ENCODE measurements around the gene DIS3L2.

The DIS3L2 gene

GRCh38 chr2:232076272-232076671, 114.8 kb downstream of the DIS3L2 start:
- Histone ChIP-seq H3K27me3 (ENCODE audit: control insufficient read depth in 1 of 2, insufficient read depth in 2 of 2, low read length in 2 of 2) (no peaks in the 10 kb centered on the region), H3K9me3 (ENCODE audit: control insufficient read depth in 1 of 2, low read length in 2 of 2) (no peaks in the 10 kb centered on the region), H3K4me3 (ENCODE audit: low read depth in 1 of 2, low read length in 2 of 2) (no peak overlapping the region), H3K4me1 (ENCODE audit: control insufficient read depth in 1 of 2, insufficient read depth in 2 of 2, low read length in 2 of 2) (no peaks in the 10 kb centered on the region), H3K27ac (ENCODE audit: low read depth, low read length) (no peak overlapping the region), H3K9ac (ENCODE audit: low read depth in 1 of 2, low read length in 2 of 2) (no peak overlapping the region), H3K36me3 (ENCODE audit: control insufficient read depth in 1 of 2, insufficient read depth in 2 of 2, low read length in 2 of 2) (no peaks in the 10 kb centered on the region)

GRCh38 chr2:232076736-232077135, 115.2 kb downstream of the DIS3L2 start:
- H3K27ac ChIP-seq (ENCODE audit: low read depth, low read length) = no peak overlapping the region

GRCh38 chr2:232085164-232085563, 123.7 kb downstream of the DIS3L2 start:
- Histone ChIP-seq H3K4me1 (ENCODE audit: control insufficient read depth in 1 of 2, insufficient read depth in 2 of 2, low read length in 2 of 2) (peaks cover 0 to 4% of the 10 kb centered on the region in 2 donors), H3K27me3 (ENCODE audit: control insufficient read depth in 1 of 2, insufficient read depth in 2 of 2, low read length in 2 of 2) (no peaks in the 10 kb centered on the region), H3K27ac (ENCODE audit: low read depth, low read length) (no peak overlapping the region), H3K9me3 (ENCODE audit: control insufficient read depth in 1 of 2, low read length in 2 of 2) (peaks cover 0 to 9% of the 10 kb centered on the region in 2 donors), H3K4me3 (ENCODE audit: low read depth in 1 of 2, low read length in 2 of 2) (no peak overlapping the region), H3K9ac (ENCODE audit: low read depth in 1 of 2, low read length in 2 of 2) (no peak overlapping the region), H3K36me3 (ENCODE audit: control insufficient read depth in 1 of 2, insufficient read depth in 2 of 2, low read length in 2 of 2) (peaks cover 6 to 8% of the 10 kb centered on the region in 2 donors)

More at GRCh38 chr2:232076736-232077135, 115.2 kb downstream of the DIS3L2 start:
- H3K36me3 ChIP-seq (ENCODE audit: control insufficient read depth in 1 of 2, insufficient read depth in 2 of 2, low read length in 2 of 2) = no peaks in the 10 kb centered on the region
- no peak overlapping the region for H3K9ac ChIP-seq (ENCODE audit: low read depth in 1 of 2, low read length in 2 of 2)
- no peaks in the 10 kb centered on the region for H3K27me3 ChIP-seq (ENCODE audit: control insufficient read depth in 1 of 2, insufficient read depth in 2 of 2, low read length in 2 of 2)
- no peaks in the 10 kb centered on the region for H3K4me1 ChIP-seq (ENCODE audit: control insufficient read depth in 1 of 2, insufficient read depth in 2 of 2, low read length in 2 of 2)
- no peaks in the 10 kb centered on the region for H3K9me3 ChIP-seq (ENCODE audit: control insufficient read depth in 1 of 2, low read length in 2 of 2)
- H3K4me3 ChIP-seq (ENCODE audit: low read depth in 1 of 2, low read length in 2 of 2) = no peak overlapping the region

- H3K9me3 ChIP-seq (ENCODE audit: control insufficient read depth in 1 of 2, low read length in 2 of 2) = peaks cover 0 to 9% of the 10 kb centered on the region in 2 donors
- no peak overlapping the region for H3K9ac ChIP-seq (ENCODE audit: low read depth in 1 of 2, low read length in 2 of 2)
- H3K4me3 ChIP-seq (ENCODE audit: low read depth in 1 of 2, low read length in 2 of 2) = no peak overlapping the region
- H3K4me1 ChIP-seq (ENCODE audit: control insufficient read depth in 1 of 2, insufficient read depth in 2 of 2, low read length in 2 of 2) = peaks cover 0 to 4% of the 10 kb centered on the region in 2 donors
- no peaks in the 10 kb centered on the region for H3K27me3 ChIP-seq (ENCODE audit: control insufficient read depth in 1 of 2, insufficient read depth in 2 of 2, low read length in 2 of 2)
- H3K36me3 ChIP-seq (ENCODE audit: control insufficient read depth in 1 of 2, insufficient read depth in 2 of 2, low read length in 2 of 2) = peaks cover 6 to 8% of the 10 kb centered on the region in 2 donors
- H3K27ac ChIP-seq (ENCODE audit: low read depth, low read length) = no peak overlapping the region
Measured at GRCh38 chr2:232085826-232086425, 124.4 kb downstream of the DIS3L2 start.

GRCh38 chr2:232088771-232089170, 127.3 kb downstream of the DIS3L2 start:
- no peak overlapping the region for H3K4me3 ChIP-seq (ENCODE audit: low read depth in 1 of 2, low read length in 2 of 2)
- peaks cover 3 to 6% of the 10 kb centered on the region in 2 donors for H3K36me3 ChIP-seq (ENCODE audit: control insufficient read depth in 1 of 2, insufficient read depth in 2 of 2, low read length in 2 of 2)
- H3K9me3 ChIP-seq (ENCODE audit: control insufficient read depth in 1 of 2, low read length in 2 of 2) = no peaks in the 10 kb centered on the region
- H3K4me1 ChIP-seq (ENCODE audit: control insufficient read depth in 1 of 2, insufficient read depth in 2 of 2, low read length in 2 of 2) = peaks cover 0 to 4% of the 10 kb centered on the region in 2 donors
- H3K27ac ChIP-seq (ENCODE audit: low read depth, low read length) = no peak overlapping the region
- H3K27me3 ChIP-seq (ENCODE audit: control insufficient read depth in 1 of 2, insufficient read depth in 2 of 2, low read length in 2 of 2) = no peaks in the 10 kb centered on the region
- no peak overlapping the region for H3K9ac ChIP-seq (ENCODE audit: low read depth in 1 of 2, low read length in 2 of 2)

GRCh38 chr2:232094201-232094600, 132.7 kb downstream of the DIS3L2 start:
- H3K9ac ChIP-seq (ENCODE audit: low read depth in 1 of 2, low read length in 2 of 2) = no peak overlapping the region
- H3K9me3 ChIP-seq (ENCODE audit: control insufficient read depth in 1 of 2, low read length in 2 of 2) = peaks cover 0 to 3% of the 10 kb centered on the region in 2 donors

DNA sequence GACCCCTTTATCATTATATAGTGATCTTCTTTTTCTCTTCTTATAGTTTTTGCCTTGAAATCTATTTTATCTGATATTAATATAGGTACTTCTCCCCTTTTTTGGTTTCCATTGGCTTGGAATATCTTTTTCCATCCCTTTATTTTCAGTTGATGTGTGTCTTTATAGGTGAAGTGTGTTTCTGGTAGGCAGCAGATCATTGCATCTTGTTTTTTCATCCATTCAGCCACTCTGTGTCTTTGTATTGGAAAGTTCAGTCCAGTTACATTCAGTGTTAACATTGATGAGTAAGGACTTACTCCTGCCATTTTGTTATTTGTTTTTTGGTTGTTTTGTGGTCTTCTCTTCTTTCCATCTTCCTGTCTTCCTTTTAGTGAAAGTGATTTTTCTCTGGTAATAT, 133.4 kb downstream of the DIS3L2 start:
- Histone ChIP-seq H3K4me3 (ENCODE audit: low read depth in 1 of 2, low read length in 2 of 2) (no peak overlapping the region), H3K9ac (ENCODE audit: low read depth in 1 of 2, low read length in 2 of 2) (no peak overlapping the region), H3K9me3 (ENCODE audit: control insufficient read depth in 1 of 2, low read length in 2 of 2) (peaks cover 0 to 3% of the 10 kb centered on the region in 2 donors), H3K27me3 (ENCODE audit: control insufficient read depth in 1 of 2, insufficient read depth in 2 of 2, low read length in 2 of 2) (no peaks in the 10 kb centered on the region), H3K36me3 (ENCODE audit: control insufficient read depth in 1 of 2, insufficient read depth in 2 of 2, low read length in 2 of 2) (peaks cover 0 to 4% of the 10 kb centered on the region in 2 donors), H3K27ac (ENCODE audit: low read depth, low read length) (no peak overlapping the region), H3K4me1 (ENCODE audit: control insufficient read depth in 1 of 2, insufficient read depth in 2 of 2, low read length in 2 of 2) (no peaks in the 10 kb centered on the region)

More at GRCh38 chr2:232094201-232094600, 132.7 kb downstream of the DIS3L2 start:
- Histone ChIP-seq H3K36me3 (ENCODE audit: control insufficient read depth in 1 of 2, insufficient read depth in 2 of 2, low read length in 2 of 2) (peaks cover 0 to 4% of the 10 kb centered on the region in 2 donors), H3K27ac (ENCODE audit: low read depth, low read length) (no peak overlapping the region), H3K27me3 (ENCODE audit: control insufficient read depth in 1 of 2, insufficient read depth in 2 of 2, low read length in 2 of 2) (no peaks in the 10 kb centered on the region), H3K4me1 (ENCODE audit: control insufficient read depth in 1 of 2, insufficient read depth in 2 of 2, low read length in 2 of 2) (no peaks in the 10 kb centered on the region), H3K4me3 (ENCODE audit: low read depth in 1 of 2, low read length in 2 of 2) (no peak overlapping the region)

DNA sequence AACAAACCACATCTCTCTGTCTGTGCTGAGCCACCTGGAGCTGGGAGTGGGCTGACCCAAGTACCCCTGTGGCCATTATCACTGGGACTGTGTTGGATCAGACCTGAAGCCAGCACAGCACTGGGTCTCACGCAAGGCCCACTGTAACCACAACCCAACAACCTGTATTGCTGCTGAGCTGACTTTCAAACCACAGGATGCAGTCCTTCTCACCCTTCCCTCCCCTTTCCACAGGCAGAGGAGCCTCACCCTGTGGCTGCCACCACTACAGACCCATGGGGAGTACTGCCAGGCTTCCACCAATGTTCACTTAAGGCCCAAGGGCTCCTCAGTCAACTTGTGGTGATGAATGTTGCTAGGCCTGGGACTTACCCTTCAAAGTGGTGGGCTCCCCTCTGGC, 135.7 kb downstream of the DIS3L2 start:
- no peak overlapping the region for H3K4me3 ChIP-seq (ENCODE audit: low read depth in 1 of 2, low read length in 2 of 2)
- no peak overlapping the region for H3K9ac ChIP-seq (ENCODE audit: low read depth in 1 of 2, low read length in 2 of 2)
- H3K27me3 ChIP-seq (ENCODE audit: control insufficient read depth in 1 of 2, insufficient read depth in 2 of 2, low read length in 2 of 2) = no peaks in the 10 kb centered on the region
- H3K27ac ChIP-seq (ENCODE audit: low read depth, low read length) = no peak overlapping the region
- H3K4me1 ChIP-seq (ENCODE audit: control insufficient read depth in 1 of 2, insufficient read depth in 2 of 2, low read length in 2 of 2) = no peaks in the 10 kb centered on the region
- H3K9me3 ChIP-seq (ENCODE audit: control insufficient read depth in 1 of 2, low read length in 2 of 2) = peaks cover 0 to 3% of the 10 kb centered on the region in 2 donors
- H3K36me3 ChIP-seq (ENCODE audit: control insufficient read depth in 1 of 2, insufficient read depth in 2 of 2, low read length in 2 of 2) = peaks cover 0 to 4% of the 10 kb centered on the region in 2 donors

DNA sequence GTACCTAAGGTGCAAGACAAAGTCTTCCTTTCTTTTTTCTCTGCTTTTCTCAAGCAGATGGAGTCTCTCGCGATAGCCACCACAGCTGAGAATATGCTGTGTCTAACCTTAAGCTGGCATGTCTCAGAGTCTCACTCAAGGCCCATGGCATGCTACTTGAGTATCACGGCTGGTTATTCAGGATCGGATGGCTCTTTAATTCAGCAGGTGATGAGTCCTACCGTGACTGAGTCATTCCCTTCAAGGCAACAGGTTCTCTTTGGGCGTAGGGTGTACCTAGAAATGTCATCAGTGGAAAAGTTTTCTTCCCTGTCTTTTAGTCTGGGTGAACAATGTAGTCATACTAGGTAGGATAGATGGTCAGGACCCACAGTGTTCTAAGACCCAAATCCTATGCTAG, 136.2 kb downstream of the DIS3L2 start:
- no peak overlapping the region for H3K4me3 ChIP-seq (ENCODE audit: low read depth in 1 of 2, low read length in 2 of 2)
- no peaks in the 10 kb centered on the region for H3K4me1 ChIP-seq (ENCODE audit: control insufficient read depth in 1 of 2, insufficient read depth in 2 of 2, low read length in 2 of 2)
- H3K27me3 ChIP-seq (ENCODE audit: control insufficient read depth in 1 of 2, insufficient read depth in 2 of 2, low read length in 2 of 2) = no peaks in the 10 kb centered on the region
- peaks cover 0 to 4% of the 10 kb centered on the region in 2 donors for H3K36me3 ChIP-seq (ENCODE audit: control insufficient read depth in 1 of 2, insufficient read depth in 2 of 2, low read length in 2 of 2)
- no peak overlapping the region for H3K9ac ChIP-seq (ENCODE audit: low read depth in 1 of 2, low read length in 2 of 2)
- H3K9me3 ChIP-seq (ENCODE audit: control insufficient read depth in 1 of 2, low read length in 2 of 2) = peaks cover 0 to 3% of the 10 kb centered on the region in 2 donors
- no peak overlapping the region for H3K27ac ChIP-seq (ENCODE audit: low read depth, low read length)

- no peaks in the 10 kb centered on the region for H3K9me3 ChIP-seq (ENCODE audit: control insufficient read depth in 1 of 2, low read length in 2 of 2)
- no peaks in the 10 kb centered on the region for H3K27me3 ChIP-seq (ENCODE audit: control insufficient read depth in 1 of 2, insufficient read depth in 2 of 2, low read length in 2 of 2)
- H3K27ac ChIP-seq (ENCODE audit: low read depth, low read length) = no peak overlapping the region
- H3K9ac ChIP-seq (ENCODE audit: low read depth in 1 of 2, low read length in 2 of 2) = no peak overlapping the region
- H3K4me3 ChIP-seq (ENCODE audit: low read depth in 1 of 2, low read length in 2 of 2) = no peak overlapping the region
- H3K36me3 ChIP-seq (ENCODE audit: control insufficient read depth in 1 of 2, insufficient read depth in 2 of 2, low read length in 2 of 2) = no peaks in the 10 kb centered on the region
- H3K4me1 ChIP-seq (ENCODE audit: control insufficient read depth in 1 of 2, insufficient read depth in 2 of 2, low read length in 2 of 2) = no peaks in the 10 kb centered on the region
Measured at GRCh38 chr2:232102380-232102779, 140.9 kb downstream of the DIS3L2 start.

All from duodenal mucosa (tissue), 2 donors.